Upper lobe of left lung (tissue), 4 donors: Measurements from ENCODE around the gene CDHR1.

ENCODE experiments used
- EP300 ChIP-seq, 4 donors: sonication (generic); formaldehyde crosslinking; IDR thresholded peaks; one replicate each; pipeline ENCODE4 v1.5.1; 2017; ENCODE audit warnings: antibody characterized with exemption in 4 of 4, control low read depth in 2 of 4
- POLR2AphosphoS5 ChIP-seq, 2 donors: sonication (generic); formaldehyde crosslinking; IDR thresholded peaks; one replicate each; pipeline ENCODE4 v1.5.1; 2017; ENCODE audit warnings: antibody characterized with exemption in 2 of 2
- TF ChIP-seq, protein P1 (sequence below), 6 experiments: fragments of 450-650 bp in 4 of 6; fragments of 200-600 bp in 2 of 6; sonication (generic) in 2 of 6; IDR thresholded peaks; one replicate each; pipeline ENCODE4 v1.5.1; 2016 to 2019; ENCODE audit warnings: antibody characterized with exemption in 6 of 6

DNA sequence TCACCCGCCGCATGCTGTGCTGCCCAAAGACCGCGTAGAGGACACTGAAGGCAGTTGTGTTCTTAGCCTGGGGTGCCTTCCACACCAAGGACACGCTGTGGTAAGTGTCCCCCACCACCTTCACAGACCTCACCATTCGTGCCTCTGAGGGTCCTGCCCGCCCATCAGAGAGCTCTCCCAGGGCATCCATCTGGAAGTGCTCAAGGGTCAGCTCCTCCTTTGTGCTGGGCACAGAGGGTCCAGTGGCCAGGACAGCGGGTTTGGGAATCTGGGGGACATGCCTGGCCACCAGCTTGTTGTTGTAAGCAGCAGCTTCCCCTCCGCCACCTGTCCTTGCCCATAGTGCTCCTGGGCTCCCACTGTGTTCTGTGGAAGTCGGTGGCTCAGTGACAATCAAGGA is 38.0 kb downstream of the CDHR1 start:
- no peak for TF ChIP-seq POLR2AphosphoS5 (IDR thresholded peaks at IDR 0.05)
- TF ChIP-seq EP300 (IDR thresholded peaks at IDR 0.05), result no peak
- TF ChIP-seq, protein P1, sequence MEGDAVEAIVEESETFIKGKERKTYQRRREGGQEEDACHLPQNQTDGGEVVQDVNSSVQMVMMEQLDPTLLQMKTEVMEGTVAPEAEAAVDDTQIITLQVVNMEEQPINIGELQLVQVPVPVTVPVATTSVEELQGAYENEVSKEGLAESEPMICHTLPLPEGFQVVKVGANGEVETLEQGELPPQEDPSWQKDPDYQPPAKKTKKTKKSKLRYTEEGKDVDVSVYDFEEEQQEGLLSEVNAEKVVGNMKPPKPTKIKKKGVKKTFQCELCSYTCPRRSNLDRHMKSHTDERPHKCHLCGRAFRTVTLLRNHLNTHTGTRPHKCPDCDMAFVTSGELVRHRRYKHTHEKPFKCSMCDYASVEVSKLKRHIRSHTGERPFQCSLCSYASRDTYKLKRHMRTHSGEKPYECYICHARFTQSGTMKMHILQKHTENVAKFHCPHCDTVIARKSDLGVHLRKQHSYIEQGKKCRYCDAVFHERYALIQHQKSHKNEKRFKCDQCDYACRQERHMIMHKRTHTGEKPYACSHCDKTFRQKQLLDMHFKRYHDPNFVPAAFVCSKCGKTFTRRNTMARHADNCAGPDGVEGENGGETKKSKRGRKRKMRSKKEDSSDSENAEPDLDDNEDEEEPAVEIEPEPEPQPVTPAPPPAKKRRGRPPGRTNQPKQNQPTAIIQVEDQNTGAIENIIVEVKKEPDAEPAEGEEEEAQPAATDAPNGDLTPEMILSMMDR (IDR thresholded peaks at IDR 0.05), result no peak
